Nephron (organoid): Measurements from ENCODE around the gene ZNF135.

Source experiments
- H3K27ac Mint-ChIP-seq, 3 experiments: 2 replicates each; pipeline ENCODE4 v1.8.0; 2020; ENCODE audit warnings: mixed read lengths in 3 of 3, mild to moderate bottlenecking in 2 of 3, moderate library complexity in 1 of 3
- H3K27me3 Mint-ChIP-seq: 2 replicates; pipeline ENCODE4 v1.8.0; 2021; ENCODE audit warnings: low read depth, mild to moderate bottlenecking, moderate library complexity, mixed read lengths
- H3K36me3 Mint-ChIP-seq: 2 replicates; pipeline ENCODE4 v1.8.0; 2020; ENCODE audit warnings: low read depth, mixed read lengths
- H3K4me1 Mint-ChIP-seq: 2 replicates; pipeline ENCODE4 v1.8.0; 2020; ENCODE audit warnings: mixed read lengths
- H3K4me3 Mint-ChIP-seq, 3 experiments: 2 replicates each; pipeline ENCODE4 v1.8.0; 2020; ENCODE audit warnings: mild to moderate bottlenecking in 3 of 3, mixed read lengths in 3 of 3, moderate library complexity in 2 of 3
- H3K9me3 Mint-ChIP-seq: 2 replicates; pipeline ENCODE4 v1.8.0; 2020; ENCODE audit warnings: mixed read lengths
- TF ChIP-seq, protein P1 (sequence below), 3 experiments: fragments of 200-600 bp; sonication (generic); IDR thresholded peaks; one replicate each; pipeline ENCODE4 v1.5.0; 2021; ENCODE audit warnings: antibody characterized with exemption in 3 of 3; ENCODE audit not compliant: unreplicated experiment in 3 of 3

Gene ZNF135

DNA sequence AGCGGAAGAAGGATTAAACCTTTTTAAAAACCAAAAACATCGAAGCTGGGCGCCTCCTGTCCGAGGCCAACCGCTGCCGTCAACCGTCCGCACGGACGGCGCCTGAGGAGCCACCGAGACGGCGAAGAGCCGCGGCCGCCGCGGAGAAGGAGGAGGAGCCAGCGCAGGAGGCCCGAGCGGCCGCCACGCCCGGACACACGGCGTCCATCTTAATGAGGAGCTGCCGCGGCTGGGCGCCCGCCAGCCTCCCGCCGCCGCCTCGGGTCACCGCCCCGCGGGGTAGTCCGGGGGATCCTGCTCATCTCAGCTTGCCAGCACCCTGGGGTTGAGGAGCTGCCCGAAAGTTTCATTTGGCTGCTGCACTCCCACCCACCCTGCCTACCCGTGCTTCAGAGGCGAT is 14.7 kb upstream of the ZNF135 start:
- Mint-ChIP-seq H3K27ac (no peak overlapping the region), H3K9me3 (peaks cover 50% of the 10 kb centered on the region), H3K4me3 (no peak overlapping the region), H3K4me1 (no peaks in the 10 kb centered on the region), H3K27me3 (no peaks in the 10 kb centered on the region), H3K36me3 (peaks cover 11% of the 10 kb centered on the region)
- TF ChIP-seq, protein P1, sequence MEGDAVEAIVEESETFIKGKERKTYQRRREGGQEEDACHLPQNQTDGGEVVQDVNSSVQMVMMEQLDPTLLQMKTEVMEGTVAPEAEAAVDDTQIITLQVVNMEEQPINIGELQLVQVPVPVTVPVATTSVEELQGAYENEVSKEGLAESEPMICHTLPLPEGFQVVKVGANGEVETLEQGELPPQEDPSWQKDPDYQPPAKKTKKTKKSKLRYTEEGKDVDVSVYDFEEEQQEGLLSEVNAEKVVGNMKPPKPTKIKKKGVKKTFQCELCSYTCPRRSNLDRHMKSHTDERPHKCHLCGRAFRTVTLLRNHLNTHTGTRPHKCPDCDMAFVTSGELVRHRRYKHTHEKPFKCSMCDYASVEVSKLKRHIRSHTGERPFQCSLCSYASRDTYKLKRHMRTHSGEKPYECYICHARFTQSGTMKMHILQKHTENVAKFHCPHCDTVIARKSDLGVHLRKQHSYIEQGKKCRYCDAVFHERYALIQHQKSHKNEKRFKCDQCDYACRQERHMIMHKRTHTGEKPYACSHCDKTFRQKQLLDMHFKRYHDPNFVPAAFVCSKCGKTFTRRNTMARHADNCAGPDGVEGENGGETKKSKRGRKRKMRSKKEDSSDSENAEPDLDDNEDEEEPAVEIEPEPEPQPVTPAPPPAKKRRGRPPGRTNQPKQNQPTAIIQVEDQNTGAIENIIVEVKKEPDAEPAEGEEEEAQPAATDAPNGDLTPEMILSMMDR (IDR thresholded peaks at IDR 0.05; ENCODE audit: unreplicated experiment in 3 of 3), result no peak

DNA sequence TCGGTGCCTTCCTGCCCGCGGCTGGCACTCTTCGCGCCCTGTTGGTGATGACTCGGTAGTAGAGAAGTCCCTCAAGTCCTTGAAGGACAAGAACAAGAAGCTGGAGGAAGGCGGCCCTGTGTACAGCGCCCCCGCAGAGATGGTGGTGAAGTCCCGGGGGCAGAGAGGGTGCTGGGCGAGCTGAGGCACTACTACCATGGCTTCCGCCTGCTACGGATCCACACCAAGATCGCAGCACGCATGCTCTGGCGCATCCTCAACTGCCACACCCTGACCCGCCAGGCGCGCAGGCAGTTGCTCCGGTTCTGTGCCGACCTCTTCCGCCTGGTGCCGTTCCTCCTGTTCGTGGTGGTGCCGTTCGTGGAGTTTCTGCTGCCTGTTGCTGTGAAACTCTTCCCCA is 14.2 kb upstream of the ZNF135 start:
- Mint-ChIP-seq H3K27ac (no peak overlapping the region), H3K36me3 (peaks cover 11% of the 10 kb centered on the region), H3K27me3 (no peaks in the 10 kb centered on the region), H3K4me1 (no peaks in the 10 kb centered on the region), H3K4me3 (no peak overlapping the region), H3K9me3 (peaks cover 53% of the 10 kb centered on the region)
- TF ChIP-seq, protein P1 (IDR thresholded peaks at IDR 0.05; ENCODE audit: unreplicated experiment in 3 of 3), result no peak

DNA sequence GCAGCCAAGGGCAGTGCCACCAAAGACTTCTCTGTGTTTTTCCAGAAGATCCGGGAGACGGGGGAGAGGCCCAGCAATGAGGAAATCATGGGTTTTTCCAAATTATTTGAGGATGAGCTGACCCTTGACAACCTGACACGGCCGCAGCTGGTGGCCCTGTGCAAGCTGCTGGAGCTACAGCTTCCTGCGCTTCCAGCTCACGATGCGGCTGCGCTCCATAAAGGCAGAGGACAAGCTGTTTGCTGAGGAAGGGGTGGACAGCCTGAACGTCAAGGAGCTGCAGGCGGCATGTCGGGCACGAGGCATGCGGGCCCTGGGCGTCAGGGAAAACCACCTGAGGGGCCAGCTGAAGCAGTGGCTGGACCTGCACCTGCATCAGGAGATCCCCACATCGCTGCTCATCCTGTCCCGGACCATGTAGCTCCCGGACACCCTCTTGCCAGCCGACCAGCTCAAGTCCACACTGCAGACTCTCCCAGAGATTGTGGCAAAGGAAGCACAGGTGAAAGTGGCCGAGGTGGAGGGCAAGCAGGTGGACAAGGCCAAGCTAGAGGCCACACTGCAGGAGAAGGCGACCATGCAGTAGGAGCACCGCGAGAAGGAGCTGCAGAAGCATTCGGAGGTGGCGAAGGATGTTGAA is 13.6 kb upstream of the ZNF135 start:
- no peak overlapping the region for H3K4me3 Mint-ChIP-seq
- peaks cover 11% of the 10 kb centered on the region for H3K36me3 Mint-ChIP-seq
- H3K4me1 Mint-ChIP-seq, result no peaks in the 10 kb centered on the region
- TF ChIP-seq, protein P1 (IDR thresholded peaks at IDR 0.05; ENCODE audit: unreplicated experiment in 3 of 3), result no peak
- no peak overlapping the region for H3K27ac Mint-ChIP-seq
- H3K9me3 Mint-ChIP-seq, result peaks cover 54% of the 10 kb centered on the region
- H3K27me3 Mint-ChIP-seq, result no peaks in the 10 kb centered on the region

DNA sequence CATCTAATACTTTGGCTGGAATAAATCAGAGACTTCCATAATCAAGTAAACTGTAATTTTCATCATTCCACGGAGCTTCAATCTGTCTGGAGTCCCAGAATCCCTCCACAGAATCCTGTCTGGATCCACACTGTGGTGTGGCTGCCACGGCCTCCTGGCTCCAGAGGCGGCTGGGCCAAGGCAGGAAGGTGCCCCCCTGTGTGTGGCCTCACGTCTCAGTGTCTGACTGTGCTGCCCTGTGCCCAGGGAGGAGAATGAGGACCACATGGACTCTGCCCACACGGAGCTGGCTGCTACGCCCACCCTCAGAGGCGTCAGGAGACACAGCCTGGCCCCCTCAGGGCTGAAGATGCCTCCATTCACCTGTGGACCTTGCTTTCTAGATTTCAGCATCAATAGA is 12.2 kb upstream of the ZNF135 start:
- H3K4me3 Mint-ChIP-seq, result no peak overlapping the region
- TF ChIP-seq, protein P1 (IDR thresholded peaks at IDR 0.05; ENCODE audit: unreplicated experiment in 3 of 3), result no peak
- peaks cover 54% of the 10 kb centered on the region for H3K9me3 Mint-ChIP-seq
- peaks cover 11% of the 10 kb centered on the region for H3K36me3 Mint-ChIP-seq
- no peak overlapping the region for H3K27ac Mint-ChIP-seq
- no peaks in the 10 kb centered on the region for H3K4me1 Mint-ChIP-seq
- H3K27me3 Mint-ChIP-seq, result no peaks in the 10 kb centered on the region

DNA sequence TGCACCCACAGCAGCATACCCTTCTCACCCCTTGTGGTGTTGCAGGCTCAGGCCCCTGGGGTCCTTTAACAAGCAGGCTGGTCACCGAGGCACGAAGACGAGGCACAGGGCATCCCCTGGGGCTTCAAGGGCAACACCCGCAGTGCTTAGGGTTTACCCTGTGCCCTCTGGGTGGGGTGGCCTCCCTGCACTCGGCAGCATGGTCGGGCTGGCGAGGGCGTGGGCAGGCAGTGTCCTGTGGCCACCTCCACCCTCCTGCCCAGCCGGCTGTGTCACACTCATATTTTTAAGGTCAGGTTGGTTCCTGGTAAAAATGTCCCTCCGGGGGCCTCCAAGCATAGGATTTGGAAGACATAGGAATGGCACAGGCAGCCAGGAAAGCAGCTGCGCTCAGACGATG is 11.4 kb upstream of the ZNF135 start:
- Mint-ChIP-seq H3K27me3 (no peaks in the 10 kb centered on the region), H3K4me3 (no peak overlapping the region), H3K9me3 (peaks cover 55% of the 10 kb centered on the region), H3K27ac (no peak overlapping the region), H3K36me3 (peaks cover 10% of the 10 kb centered on the region), H3K4me1 (no peaks in the 10 kb centered on the region)
- TF ChIP-seq, protein P1 (IDR thresholded peaks at IDR 0.05; ENCODE audit: unreplicated experiment in 3 of 3), result no peak

DNA sequence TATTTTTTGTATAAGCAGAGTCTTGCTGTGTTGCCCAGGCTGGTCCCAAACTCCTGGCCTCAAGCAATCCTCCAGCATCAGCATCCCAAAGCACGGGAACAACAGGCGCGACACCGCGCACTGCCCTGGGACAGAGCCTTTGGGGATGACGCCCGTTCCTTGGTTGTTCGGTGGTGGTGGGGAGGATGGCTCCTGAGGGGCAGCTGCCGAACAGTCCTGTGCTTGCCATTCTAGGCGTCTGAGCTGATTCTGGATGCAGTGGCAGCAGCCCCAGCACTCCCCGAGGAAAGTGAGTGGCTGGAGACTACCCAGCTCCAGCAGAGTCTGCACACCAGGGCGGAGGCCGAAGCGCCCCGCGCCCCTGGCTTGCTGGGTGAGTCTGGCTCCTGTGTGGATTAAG is 6.8 kb upstream of the ZNF135 start:
- Mint-ChIP-seq H3K4me1 (no peaks in the 10 kb centered on the region), H3K27me3 (no peaks in the 10 kb centered on the region)

More for the DNA sequence above, 6.8 kb upstream of the ZNF135 start:
- Mint-ChIP-seq H3K36me3 (peaks cover 10% of the 10 kb centered on the region), H3K9me3 (peaks cover 51% of the 10 kb centered on the region), H3K27ac (no peak overlapping the region), H3K4me3 (no peak overlapping the region)
- TF ChIP-seq, protein P1 (IDR thresholded peaks at IDR 0.05; ENCODE audit: unreplicated experiment in 3 of 3), result no peak
